HPDE6-E6E7 (cell line): Measurements from ENCODE around the gene KDR.

Source experiments
- DNase-seq: peaks from one replicate; pipeline ENCODE4 v3.0.0; 2011; ENCODE audit warnings: missing footprints; ENCODE audit errors: extremely low spot score

The KDR gene

DNA sequence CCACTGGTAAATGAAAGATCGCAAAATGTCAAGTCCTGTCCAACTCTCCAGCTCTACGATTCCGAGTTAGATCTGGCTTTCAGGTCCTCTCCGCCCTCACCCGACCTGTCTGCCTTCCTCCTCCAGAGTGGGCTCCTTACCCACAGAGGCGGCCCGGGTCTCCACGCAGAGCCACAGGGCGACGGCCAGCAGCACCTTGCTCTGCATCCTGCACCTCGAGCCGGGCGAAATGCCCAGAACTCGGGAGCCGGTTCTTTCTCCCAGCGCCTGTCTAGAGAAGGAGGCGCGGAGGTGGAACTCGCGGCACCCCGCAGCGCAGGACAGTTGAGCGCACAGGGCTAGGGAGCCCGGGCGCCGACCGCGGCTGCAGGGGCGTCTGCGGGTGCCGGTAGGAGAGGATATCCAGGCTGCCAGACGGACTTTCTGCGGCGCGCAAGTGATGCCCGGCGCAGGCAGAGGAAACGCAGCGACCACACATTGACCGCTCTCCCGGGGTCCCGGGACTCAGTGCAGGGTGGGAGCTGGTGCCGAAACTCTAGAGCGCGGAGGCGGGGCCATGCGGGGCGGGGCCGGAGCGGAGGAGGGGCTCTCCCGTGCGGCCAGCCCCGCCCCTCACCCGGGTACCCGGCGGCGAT lies at the start of gene KDR:
TSS of gene KDR (minus strand) at position 509 of the 635 bp plus-strand sequence. CDS start at position 207, 302 bp downstream.
- DNase-seq, result no peak

DNA sequence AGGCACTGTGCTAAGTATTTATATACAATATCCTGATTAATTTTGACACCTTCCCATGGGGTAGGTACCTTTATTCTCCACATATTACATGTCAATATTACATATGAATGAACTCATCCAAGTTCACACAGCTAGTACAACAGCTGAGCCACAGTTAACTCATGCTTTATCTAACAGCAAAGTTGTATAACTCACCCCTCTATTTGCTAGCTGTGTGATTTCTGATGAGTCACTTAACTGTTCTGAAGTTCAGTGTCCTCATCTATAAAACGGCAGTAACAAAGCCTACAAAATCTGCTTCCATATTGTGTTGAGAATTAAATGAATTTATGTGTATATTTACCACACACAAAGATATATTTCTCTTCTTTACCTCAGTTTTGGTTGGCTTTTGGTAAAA lies 48.2 kb upstream of the KDR start:
- DNase-seq, result no peak

DNA sequence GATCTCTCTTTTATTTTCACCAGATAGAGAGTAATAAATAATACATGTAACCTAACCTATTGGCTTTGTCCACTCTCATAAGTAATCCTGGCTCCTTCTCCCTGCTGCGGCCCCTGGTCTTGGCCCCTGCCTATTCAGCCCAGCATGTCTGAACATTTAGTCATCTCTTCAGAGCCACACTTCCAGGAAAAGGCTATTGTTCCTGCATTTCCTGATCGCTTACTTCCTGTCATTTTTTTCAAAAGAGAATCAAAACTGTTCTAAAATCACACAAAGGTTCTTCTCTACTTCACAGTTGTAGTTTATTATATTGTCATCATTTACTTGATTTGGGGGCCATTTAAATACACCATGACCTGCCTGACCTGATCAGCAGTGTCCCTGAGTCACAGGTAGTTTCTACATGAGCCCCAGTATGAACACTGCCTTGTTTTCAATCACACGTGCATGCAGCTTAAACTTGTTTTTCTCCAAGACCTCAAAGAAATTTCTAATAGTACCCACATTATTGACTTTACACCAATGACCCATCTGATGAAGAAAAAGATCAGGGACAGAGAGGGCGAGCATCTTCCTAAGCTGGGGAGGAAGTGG lies 47.4 kb upstream of the KDR start:
- DNase-seq, result no peak

DNA sequence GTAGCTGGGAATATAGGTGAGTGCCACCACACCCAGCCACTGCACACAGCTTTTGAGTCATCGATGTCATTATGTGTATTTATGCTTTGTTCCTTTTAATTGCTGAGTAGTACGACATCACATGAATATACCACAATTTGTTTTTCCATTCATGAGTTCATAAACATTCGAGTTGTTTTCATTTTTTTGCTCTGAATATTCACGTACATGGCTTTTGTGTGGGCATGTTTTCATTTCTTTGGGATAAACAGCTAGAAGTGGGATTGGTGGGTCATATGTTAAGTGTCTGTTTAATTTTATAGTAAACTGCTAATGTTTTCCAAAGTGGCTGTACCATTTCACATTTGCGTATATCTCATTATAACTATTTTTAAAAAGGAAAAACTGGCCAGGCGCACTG lies 45.1 kb upstream of the KDR start:
- DNase-seq, result no peak

DNA sequence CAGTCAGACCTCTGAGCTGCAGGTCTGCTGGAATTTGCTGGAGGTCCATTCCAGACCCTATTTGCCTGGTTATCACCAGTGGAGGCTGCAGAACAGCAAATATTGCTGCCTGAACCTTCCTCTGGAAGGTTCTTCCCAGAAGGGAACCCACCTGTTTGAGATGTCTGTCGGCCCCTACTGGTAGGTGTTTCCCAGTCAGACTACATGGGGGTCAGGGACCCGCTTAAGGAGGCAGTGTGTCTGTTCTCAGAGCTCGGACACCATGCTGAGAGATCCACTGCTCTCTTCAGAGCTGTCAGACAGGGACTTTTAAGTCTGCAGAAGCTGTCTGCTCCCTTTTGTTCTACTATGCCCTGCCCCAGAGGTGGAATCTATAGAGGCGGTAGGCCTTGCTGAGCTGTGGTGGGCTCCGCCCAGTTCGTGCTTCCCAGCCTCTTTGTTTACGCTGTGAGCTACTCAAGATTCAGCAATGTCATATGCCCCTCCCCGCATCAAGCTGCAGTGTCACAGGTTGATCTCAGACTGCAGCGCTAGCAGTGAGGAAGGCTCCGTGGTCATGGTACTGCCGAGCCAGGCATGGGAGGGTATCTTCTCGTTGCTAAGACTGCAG lies 44.1 kb upstream of the KDR start:
- no peak for DNase-seq

DNA sequence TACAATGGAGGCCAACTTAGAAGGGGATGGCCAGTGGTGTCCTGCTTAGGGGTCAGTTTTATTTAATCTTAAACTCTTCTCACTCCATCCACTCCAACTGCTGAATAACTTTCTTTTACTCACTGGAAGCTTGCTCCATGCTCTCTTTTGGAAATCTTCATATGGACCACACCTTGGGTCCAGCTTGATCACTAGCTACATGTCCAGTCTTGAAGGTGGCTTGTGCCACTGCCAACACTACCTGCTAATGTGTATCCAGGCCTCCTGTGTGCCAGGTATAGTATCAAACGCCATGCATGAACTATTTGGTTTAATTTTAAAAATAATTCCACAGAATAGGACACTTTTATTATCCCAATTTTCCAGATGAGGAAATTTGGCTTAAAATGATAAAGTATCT lies 37.0 kb upstream of the KDR start:
- no peak for DNase-seq

DNA sequence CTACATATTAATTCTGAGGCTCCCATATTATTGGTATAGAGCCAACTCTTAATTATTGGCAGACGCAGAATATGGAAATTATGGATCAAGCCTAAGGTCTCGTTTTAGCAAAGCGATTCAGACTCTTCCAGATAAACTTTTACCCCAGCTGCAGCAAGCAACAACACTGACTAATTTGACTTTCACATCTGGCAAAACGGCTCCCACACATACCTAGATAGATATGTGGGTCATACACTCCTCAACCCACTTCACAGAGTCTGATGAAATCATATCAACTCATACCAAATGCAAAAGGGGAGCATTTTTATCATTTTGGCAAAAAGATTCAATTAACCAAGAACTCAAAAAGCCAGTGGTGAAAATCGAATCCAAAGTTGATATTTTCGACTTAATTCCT lies 36.3 kb upstream of the KDR start:
- DNase-seq, result no peak

DNA sequence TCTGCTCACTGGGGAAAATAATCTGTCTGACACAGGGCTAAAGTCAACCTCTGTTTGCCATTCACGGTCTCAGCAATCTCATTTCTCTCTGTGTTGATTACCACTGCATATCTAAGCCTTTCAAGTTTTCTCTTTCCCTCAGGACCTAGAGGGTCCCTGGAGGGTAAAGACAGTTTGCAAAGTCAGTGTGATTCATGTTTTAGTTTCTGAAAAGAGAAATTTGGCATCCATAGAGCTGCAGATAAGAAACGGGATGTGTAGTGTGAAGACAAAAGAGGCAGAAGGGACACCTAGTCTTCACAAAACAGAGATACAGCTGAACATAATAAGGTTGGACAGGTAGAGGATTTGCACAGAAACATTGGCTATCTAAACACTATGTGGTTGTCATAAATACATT lies 34.5 kb upstream of the KDR start:
- no peak for DNase-seq

DNA sequence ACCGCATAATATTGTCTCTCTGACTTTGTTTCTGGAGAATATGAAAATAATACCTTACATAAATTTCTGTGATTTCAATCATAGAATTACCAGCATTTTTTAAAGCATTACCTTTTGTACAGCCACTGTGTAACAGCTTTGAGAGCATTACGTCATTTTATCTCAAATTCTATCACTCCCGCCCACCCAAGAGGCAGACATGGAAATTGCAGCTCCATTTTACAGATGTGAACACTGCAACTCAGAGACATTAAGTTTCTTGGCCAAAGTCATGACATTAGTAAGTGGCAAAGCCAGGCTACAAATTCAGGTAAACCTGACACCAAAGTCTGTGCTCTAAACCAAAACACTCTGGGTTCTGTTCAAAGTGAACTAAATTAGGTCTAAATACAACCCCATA lies 33.6 kb upstream of the KDR start:
- no peak for DNase-seq

DNA sequence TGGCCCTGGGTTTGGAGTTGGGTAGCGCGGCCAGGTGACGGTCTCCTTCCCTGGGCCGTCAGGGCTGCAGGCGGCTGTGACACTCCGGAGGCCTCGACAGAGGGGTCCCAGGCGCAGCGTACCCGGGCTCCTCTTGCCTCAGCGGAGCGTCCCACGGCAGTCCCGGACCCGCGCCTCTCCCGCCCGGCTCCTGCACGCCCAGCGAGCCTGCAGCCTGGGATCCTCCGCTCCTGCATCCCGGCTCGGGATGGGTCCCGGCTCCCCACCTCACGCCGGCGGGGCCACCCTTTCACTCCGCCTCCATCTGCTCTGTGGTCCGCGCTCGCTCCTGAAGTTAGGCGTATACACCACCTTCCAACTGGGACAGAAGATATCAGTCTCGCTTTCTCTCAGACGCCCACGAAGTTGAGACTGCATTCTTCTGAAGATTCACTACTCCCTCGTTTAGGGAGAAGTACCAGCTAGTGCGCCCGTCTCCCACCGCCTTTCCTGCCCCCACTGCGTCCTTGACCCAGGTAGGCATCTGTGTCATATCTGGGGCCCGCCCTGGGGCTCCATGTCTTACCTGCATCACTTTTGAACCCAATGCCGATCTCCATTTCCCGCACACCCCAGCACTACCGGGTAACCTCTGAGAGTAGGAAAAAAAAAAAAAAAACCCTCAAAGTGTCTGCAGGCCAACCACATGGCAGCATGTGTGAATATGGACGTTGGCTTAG lies 32.3 kb upstream of the KDR start:
- no peak for DNase-seq

DNA sequence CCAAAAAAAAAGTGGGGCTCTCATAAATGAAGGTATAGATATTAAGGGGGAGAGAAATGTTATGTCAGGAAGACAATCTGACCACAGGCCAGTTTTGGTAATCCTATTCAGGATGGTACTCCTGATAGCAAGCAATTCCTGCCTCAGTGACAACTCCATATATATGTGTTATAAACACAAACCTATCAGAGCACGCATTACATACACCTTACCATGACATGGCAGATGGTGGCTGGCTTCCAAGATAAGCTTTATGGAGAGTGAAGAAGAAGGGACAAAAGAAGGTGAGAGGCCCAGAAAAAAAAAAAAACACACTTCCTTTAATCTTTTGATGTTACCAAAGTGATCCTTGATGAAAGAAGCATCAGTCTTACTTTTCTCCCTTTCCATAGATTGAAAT lies 29.5 kb upstream of the KDR start:
- no peak for DNase-seq

DNA sequence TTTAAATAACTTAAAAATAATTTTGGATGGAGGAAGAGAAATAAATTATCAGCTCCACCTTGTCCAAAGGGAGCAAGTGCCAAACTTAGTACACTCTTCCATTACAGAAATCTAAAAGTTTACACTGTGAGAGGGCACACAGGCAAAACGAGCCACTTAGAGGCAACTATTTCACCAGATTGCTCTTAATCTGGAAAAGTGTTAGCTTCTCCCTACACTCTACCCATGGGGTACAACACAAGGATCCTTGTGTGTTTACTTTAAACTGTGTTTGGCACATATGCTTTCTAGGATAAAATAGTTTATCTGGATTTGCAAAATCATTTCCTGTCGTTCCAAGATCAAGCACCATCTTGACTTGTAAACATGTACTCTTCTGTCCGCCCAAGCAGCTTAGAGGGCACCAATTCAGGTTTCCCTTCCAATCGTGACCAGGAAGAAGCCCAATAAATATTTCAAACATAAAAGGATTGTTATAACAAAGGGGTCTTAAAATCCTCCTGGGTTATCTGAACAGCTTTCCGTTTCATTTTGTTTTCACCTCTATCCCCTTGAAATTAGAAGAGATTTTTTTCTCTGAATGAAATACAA lies 29.0 kb upstream of the KDR start:
- DNase-seq, result no peak

DNA sequence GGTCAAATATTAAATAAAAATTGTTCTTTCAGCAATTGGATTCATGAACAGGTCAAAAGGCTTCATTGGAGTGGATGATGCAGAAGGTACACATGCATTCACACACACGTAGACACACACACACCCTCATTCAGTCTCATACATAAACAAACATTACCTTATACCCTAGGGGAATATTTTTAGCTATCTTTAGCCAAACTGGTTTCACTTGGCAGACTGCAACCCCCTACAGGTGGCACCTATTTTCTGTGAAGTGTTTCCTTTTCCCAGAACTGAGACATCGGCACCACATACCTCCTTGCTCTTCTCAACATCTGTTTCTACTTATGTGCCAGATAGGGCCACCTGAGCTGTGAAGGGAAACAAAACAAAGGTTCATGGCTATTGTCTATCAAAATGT lies 18.5 kb upstream of the KDR start:
- DNase-seq, result no peak

DNA sequence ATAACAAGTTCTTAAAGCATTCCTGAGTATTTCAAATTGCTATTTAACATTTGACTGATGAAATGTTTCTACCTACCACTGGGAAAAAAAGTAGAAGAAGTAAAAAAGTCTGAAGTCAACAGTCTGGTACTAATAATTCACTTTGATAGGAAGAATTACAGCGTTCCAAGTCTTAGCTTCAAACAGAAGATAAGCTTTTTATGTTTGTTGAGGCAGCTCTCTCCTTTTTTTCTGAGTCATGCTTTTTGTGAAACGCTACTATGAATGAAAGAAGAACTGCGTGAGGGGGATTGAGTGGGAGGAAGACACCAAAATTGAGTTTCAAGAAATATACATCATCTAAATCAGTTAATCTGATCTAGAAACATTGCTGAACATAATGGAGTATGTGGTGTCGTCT lies 13.0 kb upstream of the KDR start:
- DNase-seq, result no peak

DNA sequence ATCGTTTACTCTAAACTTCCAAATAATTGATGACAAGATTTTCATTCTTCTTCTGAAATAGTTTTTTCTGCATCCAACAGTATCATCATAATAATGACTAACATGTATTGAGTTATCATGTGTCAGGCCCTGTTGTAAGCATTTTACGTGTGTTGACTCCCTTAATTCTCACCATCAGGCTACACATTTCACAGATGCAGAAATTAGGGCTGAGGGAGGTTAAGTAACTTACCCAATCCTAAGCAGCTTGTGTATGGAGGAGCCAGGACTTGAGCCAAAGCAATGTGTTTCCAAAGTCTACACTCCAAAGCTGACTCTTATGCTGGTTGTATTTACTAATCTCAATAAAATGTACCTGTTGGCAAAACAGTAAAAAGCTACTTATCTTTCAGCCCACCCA lies 11.2 kb upstream of the KDR start:
- no peak for DNase-seq

DNA sequence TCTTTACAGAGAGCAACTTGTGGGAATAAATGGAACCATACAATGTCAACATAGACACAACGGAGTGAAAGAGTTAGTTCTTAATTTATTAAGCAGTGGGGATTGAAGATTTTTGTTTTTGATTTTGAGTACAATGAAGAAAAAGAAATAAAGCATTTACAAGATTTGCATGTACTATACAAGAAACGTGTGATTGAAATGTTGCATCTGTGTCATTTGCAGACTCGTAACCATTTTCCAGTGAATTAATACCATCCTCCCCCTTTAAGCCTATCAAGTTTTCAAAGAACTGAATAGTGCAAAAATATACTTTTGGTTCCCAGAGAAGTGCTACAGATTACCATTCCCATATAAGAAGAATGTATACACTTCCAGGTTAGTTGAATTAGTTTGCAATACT lies 8.6 kb upstream of the KDR start:
- no peak for DNase-seq

DNA sequence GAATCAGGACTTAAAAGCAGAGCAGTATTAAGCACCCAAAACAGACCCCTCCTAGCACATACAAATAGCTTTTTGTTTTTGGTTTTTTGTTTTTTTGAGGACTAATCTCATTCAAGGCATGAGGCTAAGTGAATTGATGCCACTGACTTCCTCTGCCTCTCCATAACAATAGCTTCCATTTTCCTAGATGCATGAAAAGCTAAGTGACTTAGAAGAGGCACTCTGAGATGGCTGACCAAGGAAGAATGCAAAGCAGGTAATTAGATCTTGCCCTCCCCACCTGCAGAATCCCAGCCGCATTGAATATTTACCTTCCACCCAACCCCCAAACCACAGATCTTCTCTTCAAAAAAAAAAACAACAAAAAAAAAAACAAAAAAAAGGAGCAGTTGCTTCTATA lies 7.4 kb upstream of the KDR start:
- no peak for DNase-seq

DNA sequence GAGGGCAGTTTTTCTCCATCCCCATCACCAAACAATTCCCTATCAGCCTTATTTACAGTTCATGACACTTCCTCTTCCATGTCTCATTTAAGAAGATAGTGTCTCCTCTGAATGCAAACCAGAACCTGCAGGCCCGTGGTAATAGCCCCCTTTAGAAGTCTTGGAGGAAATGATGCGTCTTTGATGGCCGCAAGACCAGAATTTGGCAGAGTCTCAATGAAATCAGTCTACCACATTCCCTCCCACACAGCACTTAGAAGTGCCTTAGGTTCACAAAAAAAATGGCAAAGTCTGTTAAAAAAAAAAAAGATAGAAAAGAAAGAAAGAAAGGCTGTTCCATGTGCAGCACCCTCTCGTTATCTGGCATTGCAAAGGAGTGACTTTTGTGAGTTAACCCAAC lies 2.1 kb upstream of the KDR start:
- DNase-seq, result no peak

DNA sequence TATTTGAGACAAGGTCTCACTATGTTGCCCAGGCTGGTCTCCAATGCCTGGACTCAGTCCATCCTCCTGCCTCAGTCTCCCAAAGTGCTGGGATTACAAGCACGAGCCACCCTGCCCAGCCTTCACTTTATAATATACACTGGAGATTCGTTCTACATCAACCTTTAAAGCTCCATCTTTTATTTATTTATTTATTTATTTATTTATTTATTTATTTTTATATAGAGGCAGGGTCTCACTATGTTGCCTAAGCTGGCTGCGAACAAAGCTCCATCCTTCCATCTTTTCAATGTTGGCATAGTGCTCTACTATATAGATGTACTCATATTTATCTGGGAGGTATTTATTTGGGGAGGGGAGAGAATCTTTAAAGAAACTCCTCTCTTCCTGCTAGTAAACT lies 1.7 kb upstream of the KDR start:
- no peak for DNase-seq

DNA sequence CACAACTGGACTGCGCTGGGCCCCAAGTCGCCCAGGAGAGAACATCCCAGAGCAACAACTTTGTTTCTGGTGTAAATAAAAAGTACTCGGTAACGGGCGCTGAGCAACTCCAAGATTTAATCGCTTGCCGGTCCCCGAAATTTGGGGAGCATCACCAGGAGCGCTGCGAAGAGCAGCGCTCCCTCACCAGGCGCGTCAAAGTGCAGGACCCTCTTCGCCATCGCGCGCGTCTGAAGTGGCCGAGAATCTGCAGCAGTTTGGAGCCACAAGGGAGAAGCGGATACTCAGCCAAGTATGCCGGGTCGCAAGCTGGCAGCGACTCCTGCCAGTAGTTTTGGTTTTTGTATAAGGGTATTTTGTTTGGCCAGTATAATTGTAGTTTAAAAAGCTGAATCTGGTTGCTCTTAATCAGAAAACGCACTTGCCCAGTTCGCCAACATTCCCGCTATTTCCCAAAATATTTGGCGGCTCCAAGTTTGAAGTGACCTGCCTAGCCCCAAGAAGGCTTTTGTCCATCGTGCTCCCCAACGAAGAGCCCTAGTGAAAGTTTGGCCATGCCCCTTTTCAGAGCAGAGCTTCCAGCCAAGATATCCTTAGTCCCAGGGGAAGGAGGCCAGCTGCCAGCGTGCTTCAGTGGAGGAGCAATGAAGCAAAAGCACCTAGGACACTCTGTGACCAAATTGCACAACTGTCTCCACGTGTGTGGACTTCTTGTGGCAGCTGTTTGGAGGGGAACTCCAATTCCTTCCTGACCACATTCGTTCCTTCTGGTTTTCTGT lies 557 bp upstream of the KDR start:
- DNase-seq, result no peak

DNA sequence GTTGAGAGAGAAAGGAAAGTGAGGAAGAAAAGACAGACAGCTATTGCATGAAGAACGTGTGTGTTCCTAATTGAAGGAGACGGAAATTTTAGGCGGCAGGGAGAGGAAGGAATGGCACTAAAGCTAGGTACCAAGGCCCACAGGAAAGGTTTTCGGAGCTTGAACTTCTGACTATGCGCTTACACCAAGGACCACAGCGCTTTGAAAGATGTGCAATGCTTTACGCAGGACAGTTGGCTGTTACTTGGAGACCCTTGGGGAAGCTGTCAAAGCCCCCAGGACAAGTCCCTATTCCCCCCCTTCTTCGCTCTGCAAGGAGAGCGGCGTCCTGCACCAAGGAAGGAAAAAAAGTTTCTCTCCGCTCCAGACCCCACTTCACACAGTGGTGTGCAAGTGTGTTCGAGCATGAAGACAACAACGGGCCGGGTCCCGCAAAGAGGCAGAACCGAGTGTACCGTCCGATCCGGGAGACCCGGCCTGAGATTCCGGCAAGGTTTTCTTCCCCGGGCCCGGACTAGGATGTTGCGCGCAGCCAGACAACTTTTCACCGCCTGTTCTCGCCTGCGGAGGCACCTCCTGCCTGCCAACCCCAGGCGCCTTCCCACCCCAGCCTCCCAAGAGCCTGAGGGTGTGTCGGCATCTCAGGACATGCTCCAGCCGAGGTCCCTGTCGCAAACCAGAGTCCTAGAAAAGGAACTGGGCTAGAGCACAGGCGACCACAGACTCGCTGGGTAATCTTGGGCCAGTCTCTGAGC lies 896 bp downstream of the KDR start:
- no peak for DNase-seq
